GM12864 (cell line): ENCODE data around the gene ENOSF1.

Source experiments
- DNase-seq: peaks from one replicate; pipeline ENCODE4 v3.0.0-alpha.2; 2011; ENCODE audit warnings: low read depth
- H3K4me3 ChIP-seq: 2 replicates; pipeline ENCODE4 v1.5.1; 2011; ENCODE audit warnings: mild to moderate bottlenecking, low read depth, low read length, control low read depth
- CTCF ChIP-seq: IDR thresholded peaks from 2 replicates; pipeline ENCODE4 v1.5.1; 2011; ENCODE audit warnings: low read depth, mild to moderate bottlenecking, moderate library complexity, low read length, control low read depth, inconsistent platforms; ENCODE audit errors: missing control alignments

ENOSF1 gene

DNA sequence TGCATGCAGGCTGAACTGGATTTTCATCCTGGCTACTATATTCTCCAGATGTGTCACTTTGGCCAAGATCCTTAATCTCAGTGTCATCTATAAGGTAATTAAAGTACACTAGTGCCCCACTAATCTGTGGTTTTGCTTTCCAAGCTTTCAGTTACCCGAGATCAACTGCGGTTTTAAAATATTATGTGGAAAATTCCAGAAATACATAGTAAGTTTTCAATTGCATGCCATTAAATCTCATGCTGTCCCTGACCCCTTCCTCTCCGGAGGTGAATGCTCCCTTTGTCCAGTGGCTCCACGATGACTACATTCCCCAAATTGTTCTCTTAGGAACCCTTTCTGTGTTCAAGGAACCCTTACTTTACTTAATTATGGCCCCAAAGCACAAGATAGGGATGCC lies 60.3 kb downstream of the ENOSF1 start:
- TF ChIP-seq CTCF, result no peak
- no peak overlapping the region for H3K4me3 ChIP-seq
- no peak for DNase-seq

GRCh38 chr18:650428-650858 lies 62.0 kb downstream of the ENOSF1 start:
- no peak for DNase-seq
- no peak overlapping the region for H3K4me3 ChIP-seq
- TF ChIP-seq CTCF, result no peak

DNA sequence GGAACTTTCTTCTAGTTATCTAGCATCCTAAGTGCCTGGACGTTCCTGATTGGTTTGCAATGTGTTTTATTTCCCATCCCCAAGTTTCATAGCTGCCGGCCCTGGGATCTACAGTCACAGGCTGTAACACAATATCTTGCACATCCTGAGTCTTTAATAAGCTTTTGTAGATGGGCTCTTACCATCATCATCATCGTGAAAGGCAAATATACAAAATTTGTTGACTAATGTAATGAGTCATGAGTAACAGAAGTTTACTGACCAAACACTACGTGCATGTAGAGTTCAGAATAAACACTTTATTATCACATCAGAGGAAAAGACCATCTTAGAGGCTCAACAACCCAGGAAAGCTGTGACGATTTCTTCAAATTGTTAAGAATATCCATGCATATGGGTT lies 63.1 kb downstream of the ENOSF1 start:
- no peak for TF ChIP-seq CTCF
- H3K4me3 ChIP-seq, result no peak overlapping the region
- DNase-seq, result no peak

- DNase-seq, result no peak
- no peak overlapping the region for H3K4me3 ChIP-seq
- TF ChIP-seq CTCF, result no peak
These were observed 65.1 kb downstream of the ENOSF1 start for GRCh38 chr18:647304-647703.

GRCh38 chr18:644395-645004 lies 67.9 kb downstream of the ENOSF1 start:
- DNase-seq, result no peak
- no peak overlapping the region for H3K4me3 ChIP-seq
- TF ChIP-seq CTCF, result no peak

DNA sequence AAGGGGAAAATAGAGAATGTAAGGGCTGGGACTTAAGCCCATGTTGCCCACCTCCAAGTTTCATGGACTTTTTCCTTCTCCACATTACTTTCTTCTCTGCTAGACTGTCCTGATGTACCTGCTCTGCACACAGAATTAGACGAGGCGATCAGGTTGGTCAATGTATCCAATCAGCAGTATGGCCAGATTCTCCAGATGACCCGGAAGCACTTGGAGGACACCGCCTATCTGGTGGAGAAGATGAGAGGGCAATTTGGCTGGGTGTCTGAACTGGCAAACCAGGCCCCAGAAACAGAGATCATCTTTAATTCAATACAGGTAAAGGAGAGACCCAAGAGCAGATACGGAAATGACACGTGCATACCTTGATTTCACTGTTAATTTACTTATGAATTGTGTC lies 71.2 kb downstream of the ENOSF1 start:
- DNase-seq, result no peak
- no peak overlapping the region for H3K4me3 ChIP-seq
- TF ChIP-seq CTCF, result no peak

DNA sequence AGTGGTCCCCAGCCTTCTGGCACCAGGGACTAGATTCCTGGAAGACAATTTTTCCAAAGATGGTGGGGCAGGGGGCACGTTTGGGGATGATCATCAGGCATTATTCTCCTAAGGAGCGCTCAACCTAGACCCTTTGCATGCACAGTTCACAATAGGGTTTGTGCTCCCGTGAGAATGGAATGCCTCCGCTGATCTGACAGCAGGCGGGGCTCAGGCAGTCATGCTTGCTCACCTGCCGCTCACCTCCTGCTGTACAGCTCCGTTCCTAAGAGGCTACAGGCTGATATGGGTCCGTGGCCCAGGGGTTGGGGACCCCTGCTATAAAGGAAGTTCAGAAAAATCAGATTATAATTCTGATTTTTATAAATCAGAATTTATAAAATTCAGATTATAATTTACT lies 77.3 kb downstream of the ENOSF1 start:
- no peak for DNase-seq
- TF ChIP-seq CTCF, result no peak
- no peak overlapping the region for H3K4me3 ChIP-seq
